ENCODE data around the gene WT1.

- TF ChIP-seq NR2C2 (CRISPR knock-in tag; IDR thresholded peaks at IDR 0.05) (no peak), CTCF (IDR thresholded peaks at IDR 0.05) (no peak)
Observed at GRCh38 chr11:32427935-32428664, 7.2 kb downstream of the WT1 start.
